GM19023 (cell line): ENCODE results near the gene EHMT2.

ENCODE experiments used
- ATAC-seq: cut with Tn5 transposase; IDR thresholded peaks from one replicate; pipeline ENCODE4 v1.9.1; 2021; ENCODE audit warnings: mild to moderate bottlenecking, moderate library complexity; ENCODE audit not compliant: unreplicated experiment

EHMT2 gene

GRCh38 chr6:31892821-31893220, 4.7 kb downstream of the EHMT2 start:
- ATAC-seq: no peak

- no peak for ATAC-seq
Observed at GRCh38 chr6:31889331-31889972, 8.0 kb downstream of the EHMT2 start.

GRCh38 chr6:31888276-31889258, 8.9 kb downstream of the EHMT2 start:
- ATAC-seq: no peak

GRCh38 chr6:31887173-31888007, 10.1 kb downstream of the EHMT2 start:
- no peak for ATAC-seq

GRCh38 chr6:31886541-31886991, 10.9 kb downstream of the EHMT2 start:
- no peak for ATAC-seq

GRCh38 chr6:31884528-31885035, 12.9 kb downstream of the EHMT2 start:
- ATAC-seq: no peak

- no peak for ATAC-seq
Observed at GRCh38 chr6:31883676-31884075, 13.8 kb downstream of the EHMT2 start.

GRCh38 chr6:31882344-31882743, 15.2 kb downstream of the EHMT2 start:
- no peak for ATAC-seq

GRCh38 chr6:31881136-31881859, 16.2 kb downstream of the EHMT2 start:
- ATAC-seq: no peak

- ATAC-seq: no peak
Observed at GRCh38 chr6:31880616-31881015, 16.9 kb downstream of the EHMT2 start.

GRCh38 chr6:31879901-31880300, 17.6 kb downstream of the EHMT2 start:
- no peak for ATAC-seq

GRCh38 chr6:31879143-31879542, 18.4 kb downstream of the EHMT2 start:
- ATAC-seq: no peak

- no peak for ATAC-seq
Observed at GRCh38 chr6:31878726-31879125, 18.8 kb downstream of the EHMT2 start, which contains the start of gene SLC44A4. Gene SLC44A4 (minus strand): TSS chr6:31878997. CDS start chr6:31878980, 17 bp downstream.

GRCh38 chr6:31878222-31878621, 19.3 kb downstream of the EHMT2 start:
- no peak for ATAC-seq

GRCh38 chr6:31877651-31878161, 19.8 kb downstream of the EHMT2 start:
- no peak for ATAC-seq

- ATAC-seq: no peak
Observed at GRCh38 chr6:31877125-31877650, 20.3 kb downstream of the EHMT2 start.

- ATAC-seq: no peak
Observed at GRCh38 chr6:31876357-31876756, 21.1 kb downstream of the EHMT2 start.

GRCh38 chr6:31875877-31876276, 21.6 kb downstream of the EHMT2 start:
- no peak for ATAC-seq

- ATAC-seq: no peak
Observed at GRCh38 chr6:31874836-31875572, 22.5 kb downstream of the EHMT2 start.
